ENCODE measurements around the gene TBC1D1.

Gene TBC1D1, protein sequence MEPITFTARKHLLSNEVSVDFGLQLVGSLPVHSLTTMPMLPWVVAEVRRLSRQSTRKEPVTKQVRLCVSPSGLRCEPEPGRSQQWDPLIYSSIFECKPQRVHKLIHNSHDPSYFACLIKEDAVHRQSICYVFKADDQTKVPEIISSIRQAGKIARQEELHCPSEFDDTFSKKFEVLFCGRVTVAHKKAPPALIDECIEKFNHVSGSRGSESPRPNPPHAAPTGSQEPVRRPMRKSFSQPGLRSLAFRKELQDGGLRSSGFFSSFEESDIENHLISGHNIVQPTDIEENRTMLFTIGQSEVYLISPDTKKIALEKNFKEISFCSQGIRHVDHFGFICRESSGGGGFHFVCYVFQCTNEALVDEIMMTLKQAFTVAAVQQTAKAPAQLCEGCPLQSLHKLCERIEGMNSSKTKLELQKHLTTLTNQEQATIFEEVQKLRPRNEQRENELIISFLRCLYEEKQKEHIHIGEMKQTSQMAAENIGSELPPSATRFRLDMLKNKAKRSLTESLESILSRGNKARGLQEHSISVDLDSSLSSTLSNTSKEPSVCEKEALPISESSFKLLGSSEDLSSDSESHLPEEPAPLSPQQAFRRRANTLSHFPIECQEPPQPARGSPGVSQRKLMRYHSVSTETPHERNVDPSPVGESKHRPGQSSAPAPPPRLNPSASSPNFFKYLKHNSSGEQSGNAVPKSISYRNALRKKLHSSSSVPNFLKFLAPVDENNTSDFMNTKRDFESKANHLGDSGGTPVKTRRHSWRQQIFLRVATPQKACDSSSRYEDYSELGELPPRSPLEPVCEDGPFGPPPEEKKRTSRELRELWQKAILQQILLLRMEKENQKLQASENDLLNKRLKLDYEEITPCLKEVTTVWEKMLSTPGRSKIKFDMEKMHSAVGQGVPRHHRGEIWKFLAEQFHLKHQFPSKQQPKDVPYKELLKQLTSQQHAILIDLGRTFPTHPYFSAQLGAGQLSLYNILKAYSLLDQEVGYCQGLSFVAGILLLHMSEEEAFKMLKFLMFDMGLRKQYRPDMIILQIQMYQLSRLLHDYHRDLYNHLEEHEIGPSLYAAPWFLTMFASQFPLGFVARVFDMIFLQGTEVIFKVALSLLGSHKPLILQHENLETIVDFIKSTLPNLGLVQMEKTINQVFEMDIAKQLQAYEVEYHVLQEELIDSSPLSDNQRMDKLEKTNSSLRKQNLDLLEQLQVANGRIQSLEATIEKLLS (N-terminal part only)

GRCh38 chr4:37890801-37891259, at the start of gene TBC1D1:
TSS of gene TBC1D1 (plus strand) at chr4:37891084. CDS start at chr4:37902096, 11,012 bp downstream.
- DNase-seq (ENCODE audit: low read depth) = no peak
- TF ChIP-seq CTCF (conservative IDR thresholded peaks at IDR 0.05; ENCODE audit: low read length) = no peak
- H3K4me3 ChIP-seq (ENCODE audit: low read length) = peak within 1 kb of the TSS; percentile 62

GRCh38 chr4:37844204-37844603, 46.7 kb upstream of the TBC1D1 start:
- H3K4me3 ChIP-seq (ENCODE audit: low read length) = no peak overlapping the region
- no peak for DNase-seq (ENCODE audit: low read depth)
- TF ChIP-seq CTCF (conservative IDR thresholded peaks at IDR 0.05; ENCODE audit: low read length) = no peak

DNA sequence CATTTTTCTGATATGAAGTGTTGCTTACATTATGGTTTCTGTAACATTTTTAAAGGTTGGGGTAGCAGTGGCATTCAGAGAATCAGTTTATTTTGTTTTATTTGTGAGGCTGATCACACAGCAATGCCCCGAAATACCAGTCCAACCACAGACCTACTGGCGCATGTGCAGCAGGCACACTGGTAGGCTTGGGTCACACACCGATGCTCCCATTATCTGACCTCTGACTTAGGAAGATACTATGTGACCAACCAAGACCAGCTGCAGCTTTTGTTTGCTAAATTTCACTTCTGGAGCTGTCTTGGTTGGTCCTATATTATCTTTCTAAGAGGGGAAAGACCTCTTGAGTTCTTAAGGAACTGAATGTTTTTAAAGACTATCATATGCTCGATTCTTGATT, 45.7 kb upstream of the TBC1D1 start:
- TF ChIP-seq CTCF (conservative IDR thresholded peaks at IDR 0.05; ENCODE audit: low read length) = no peak
- H3K4me3 ChIP-seq (ENCODE audit: low read length) = no peak overlapping the region
- DNase-seq (ENCODE audit: low read depth) = no peak

DNA sequence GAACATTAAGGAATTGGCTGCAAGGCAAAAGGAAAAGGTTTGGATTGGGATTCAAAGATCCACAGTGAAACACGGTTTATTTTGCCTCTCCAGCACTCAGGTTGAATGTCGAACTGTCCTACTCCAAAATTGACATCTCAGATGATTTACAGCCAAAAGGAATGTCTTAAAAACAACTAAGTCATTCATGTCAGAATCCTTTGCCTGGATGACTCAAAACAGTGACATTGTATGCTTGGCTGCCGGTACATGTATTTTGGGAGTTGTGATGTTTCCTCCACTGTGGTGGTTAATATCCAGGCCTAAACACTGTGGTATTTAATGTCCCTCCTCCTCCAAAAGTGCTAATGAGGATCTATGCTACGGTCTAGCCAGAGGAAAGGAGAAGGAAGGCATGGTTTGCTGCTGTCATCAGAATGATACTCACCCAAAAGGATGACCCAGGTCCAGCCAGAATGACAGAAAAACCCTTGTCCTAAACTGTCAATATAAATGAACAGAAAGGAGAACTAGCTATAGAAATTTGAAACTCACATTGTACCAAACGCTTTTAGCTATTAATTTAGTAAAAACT, 43.5 kb upstream of the TBC1D1 start:
- H3K4me3 ChIP-seq (ENCODE audit: low read length) = no peak overlapping the region
- DNase-seq (ENCODE audit: low read depth) = no peak
- no peak for TF ChIP-seq CTCF (conservative IDR thresholded peaks at IDR 0.05; ENCODE audit: low read length)

- no peak for TF ChIP-seq CTCF (conservative IDR thresholded peaks at IDR 0.05; ENCODE audit: low read length)
- no peak overlapping the region for H3K4me3 ChIP-seq (ENCODE audit: low read length)
- no peak for DNase-seq (ENCODE audit: low read depth)
Observed at GRCh38 chr4:37852376-37852775, 38.5 kb upstream of the TBC1D1 start.

DNA sequence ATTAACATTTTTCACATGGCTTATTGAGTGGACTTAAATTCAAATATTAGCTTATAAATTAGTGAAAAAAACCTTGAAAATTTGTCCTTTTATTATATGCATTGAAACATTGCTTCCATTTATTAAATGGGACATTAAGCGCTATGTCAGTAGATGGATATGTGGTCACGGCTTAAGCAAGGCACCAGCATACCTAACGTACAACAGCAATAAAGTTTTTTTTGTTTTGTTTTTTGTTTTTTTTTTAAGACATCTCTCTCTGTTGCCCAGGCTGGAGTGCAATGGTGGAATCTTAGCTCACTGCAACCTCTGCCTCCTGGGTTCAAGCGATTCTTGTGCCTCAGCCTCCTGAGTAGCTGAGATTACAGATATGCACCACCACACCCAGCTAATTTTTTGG, 32.8 kb upstream of the TBC1D1 start:
- DNase-seq (ENCODE audit: low read depth) = no peak
- no peak overlapping the region for H3K4me3 ChIP-seq (ENCODE audit: low read length)
- no peak for TF ChIP-seq CTCF (conservative IDR thresholded peaks at IDR 0.05; ENCODE audit: low read length)

Measured in AG10803 (cell line).